C4-2B (cell line): ENCODE measurements around the gene SPACA4.

ENCODE experiments used
- ZFX ChIP-seq: fragments of 450-650 bp; IDR thresholded peaks from 2 replicates; pipeline ENCODE4 v1.6.1; 2017
- TF ChIP-seq, protein P1 (sequence below): fragments of 450-650 bp; conservative IDR thresholded peaks from 2 replicates; pipeline ENCODE4 v1.5.1; 2017; ENCODE audit warnings: mild to moderate bottlenecking

DNA sequence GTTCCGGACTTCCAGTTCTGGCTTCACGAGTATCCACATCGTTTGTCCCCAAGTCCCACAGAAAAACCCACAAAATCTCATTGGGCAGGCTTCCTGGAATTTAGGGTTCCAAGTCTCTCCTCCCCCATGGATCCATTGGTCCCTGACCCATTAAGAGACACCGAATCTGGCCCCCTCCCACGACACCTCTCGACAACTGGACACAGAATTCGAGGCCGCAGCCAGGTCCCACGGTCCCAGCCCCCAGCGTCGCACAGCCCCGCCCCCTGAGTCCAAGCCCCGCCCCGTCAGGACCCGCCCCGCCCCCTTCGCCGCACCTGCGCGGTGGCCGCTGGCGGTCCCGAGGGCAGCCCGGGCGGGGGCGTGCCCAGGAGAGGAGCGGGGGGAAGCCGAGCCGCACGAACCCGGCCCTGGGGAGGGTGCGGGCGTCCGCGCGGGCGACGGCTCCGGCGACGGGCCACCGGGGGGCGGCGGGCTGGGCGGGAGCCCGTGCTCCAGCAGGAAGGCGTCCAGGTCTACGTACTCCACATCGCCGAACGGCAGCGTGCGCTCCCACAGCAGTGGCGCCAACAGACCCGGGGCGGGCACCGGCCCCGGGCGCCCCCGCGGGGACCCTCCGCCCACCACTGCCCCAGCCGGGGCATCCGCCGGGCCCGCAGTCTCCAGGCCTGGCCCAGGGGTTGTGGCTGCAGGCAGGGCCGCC lies 28.9 kb downstream of the SPACA4 start:
- TF ChIP-seq, protein P1, sequence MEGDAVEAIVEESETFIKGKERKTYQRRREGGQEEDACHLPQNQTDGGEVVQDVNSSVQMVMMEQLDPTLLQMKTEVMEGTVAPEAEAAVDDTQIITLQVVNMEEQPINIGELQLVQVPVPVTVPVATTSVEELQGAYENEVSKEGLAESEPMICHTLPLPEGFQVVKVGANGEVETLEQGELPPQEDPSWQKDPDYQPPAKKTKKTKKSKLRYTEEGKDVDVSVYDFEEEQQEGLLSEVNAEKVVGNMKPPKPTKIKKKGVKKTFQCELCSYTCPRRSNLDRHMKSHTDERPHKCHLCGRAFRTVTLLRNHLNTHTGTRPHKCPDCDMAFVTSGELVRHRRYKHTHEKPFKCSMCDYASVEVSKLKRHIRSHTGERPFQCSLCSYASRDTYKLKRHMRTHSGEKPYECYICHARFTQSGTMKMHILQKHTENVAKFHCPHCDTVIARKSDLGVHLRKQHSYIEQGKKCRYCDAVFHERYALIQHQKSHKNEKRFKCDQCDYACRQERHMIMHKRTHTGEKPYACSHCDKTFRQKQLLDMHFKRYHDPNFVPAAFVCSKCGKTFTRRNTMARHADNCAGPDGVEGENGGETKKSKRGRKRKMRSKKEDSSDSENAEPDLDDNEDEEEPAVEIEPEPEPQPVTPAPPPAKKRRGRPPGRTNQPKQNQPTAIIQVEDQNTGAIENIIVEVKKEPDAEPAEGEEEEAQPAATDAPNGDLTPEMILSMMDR: no peak
- no peak for TF ChIP-seq ZFX
